Gastroesophageal sphincter (tissue), 4 donors: ENCODE measurements around the gene ATXN3. TPM values are rescaled to one million over a fixed set of nuclear protein-coding genes. Genes with fewer than 3 reads are reported as not detected.

Experiments
- ATAC-seq: fragments of 150-250 bp; one replicate; pipeline ENCODE4 v1.9.1; 2016; ENCODE audit warnings: mild to moderate bottlenecking, moderate library complexity
- H3K27ac ChIP-seq, 4 donors: fragments of 200-600 bp; sonication (generic) in 3 of 4; 1 replicate in 3 of 4; 2 replicates in 1 of 4; pipeline ENCODE4 v1.5.1; 2016 to 2019
- H3K27me3 ChIP-seq: fragments of 200-600 bp; sonication (generic); one replicate; pipeline ENCODE4 v1.5.1; 2019
- H3K36me3 ChIP-seq, 2 donors: fragments of 200-600 bp; sonication (generic); one replicate each; pipeline ENCODE4 v1.5.1; 2019; ENCODE audit warnings: control low read depth in 1 of 2
- H3K4me1 ChIP-seq, 3 donors: fragments of 200-600 bp; sonication (generic); 1 replicate in 2 of 3; 2 replicates in 1 of 3; pipeline ENCODE4 v1.5.1; 2016 to 2019; ENCODE audit warnings: control low read depth in 2 of 3
- H3K4me3 ChIP-seq, 2 donors: fragments of 200-600 bp; sonication (generic); one replicate each; pipeline ENCODE4 v1.5.1; 2019; ENCODE audit warnings: mild to moderate bottlenecking in 1 of 2, moderate library complexity in 1 of 2
- H3K9me3 ChIP-seq, 3 donors: fragments of 200-600 bp; sonication (generic); one replicate each; pipeline ENCODE4 v1.5.1; 2017 to 2019; ENCODE audit warnings: control low read depth in 2 of 3
- EP300 ChIP-seq: sonication (generic); formaldehyde crosslinking; IDR thresholded peaks from one replicate; pipeline ENCODE4 v1.6.1; 2017; ENCODE audit warnings: antibody characterized with exemption, mild to moderate bottlenecking
- POLR2A ChIP-seq, 2 donors: fragments of 450-650 bp; IDR thresholded peaks; one replicate each; pipeline ENCODE4 v1.6.1; 2017; ENCODE audit warnings: antibody characterized with exemption in 2 of 2, mild to moderate bottlenecking in 2 of 2, moderate library complexity in 1 of 2
- POLR2AphosphoS5 ChIP-seq: sonication (generic); formaldehyde crosslinking; IDR thresholded peaks from one replicate; pipeline ENCODE4 v1.6.1; 2017; ENCODE audit warnings: antibody characterized with exemption
- WGBS, 2 donors: methylation state at CpG; one replicate each; pipeline ENCODE4 v1.1.5; 2018; ENCODE audit warnings: low coverage in 1 of 2; 5-methylcytosine and 5-hydroxymethylcytosine counted together
- total RNA-seq, 4 donors: library from RNA; depleted of rRNA; stranded (reverse); fragments of >200 nt; gene quantifications; one replicate each; pipeline ENCODE4 v1.1.0, GENCODE V29; 2016
- TF ChIP-seq, protein P1 (sequence below), 4 experiments: fragments of 200-600 bp in 2 of 4; fragments of 450-650 bp in 2 of 4; sonication (generic) in 1 of 4; IDR thresholded peaks; one replicate each; pipeline ENCODE4 v1.5.1; 2017 to 2019; ENCODE audit warnings: antibody characterized with exemption in 4 of 4, mild to moderate bottlenecking in 2 of 4, moderate library complexity in 2 of 4

ATXN3 gene
- total RNA-seq, 4 donors from 2014 or later, result 43.1 to 63.0 (median 54.1) TPM

DNA sequence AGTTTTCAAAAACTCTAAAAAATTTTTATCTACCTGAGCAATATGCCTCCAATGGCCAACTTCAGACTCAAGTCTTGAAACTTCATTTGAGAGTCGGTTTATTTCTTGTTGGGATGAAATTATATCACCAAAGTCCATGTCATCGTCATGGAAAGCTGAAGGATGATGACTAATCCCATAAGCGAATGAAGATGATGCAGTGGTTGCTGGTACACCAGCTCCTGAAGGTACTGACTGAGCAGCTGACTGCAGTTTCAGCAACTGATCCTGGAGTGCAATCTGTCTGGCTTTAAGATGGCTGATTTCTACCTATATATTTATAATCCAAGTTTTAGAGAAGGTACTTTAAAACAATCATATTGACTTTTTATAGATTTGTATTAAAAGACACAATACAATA is 84.9 kb downstream of the ATXN3 start:
- no peaks in the 10 kb centered on the region for H3K9me3 ChIP-seq
- H3K27me3 ChIP-seq, result no peaks in the 10 kb centered on the region
- peaks cover 0 to 89% of the 10 kb centered on the region in 2 donors for H3K36me3 ChIP-seq
- no peak for ATAC-seq
- no peaks in the 10 kb centered on the region for H3K4me1 ChIP-seq
- no peak overlapping the region for H3K27ac ChIP-seq
- 90 to 91% methylated on average over 3 of the region's 3 CpGs for WGBS, 2 donors
- no peak overlapping the region for H3K4me3 ChIP-seq
- TF ChIP-seq, protein P1, sequence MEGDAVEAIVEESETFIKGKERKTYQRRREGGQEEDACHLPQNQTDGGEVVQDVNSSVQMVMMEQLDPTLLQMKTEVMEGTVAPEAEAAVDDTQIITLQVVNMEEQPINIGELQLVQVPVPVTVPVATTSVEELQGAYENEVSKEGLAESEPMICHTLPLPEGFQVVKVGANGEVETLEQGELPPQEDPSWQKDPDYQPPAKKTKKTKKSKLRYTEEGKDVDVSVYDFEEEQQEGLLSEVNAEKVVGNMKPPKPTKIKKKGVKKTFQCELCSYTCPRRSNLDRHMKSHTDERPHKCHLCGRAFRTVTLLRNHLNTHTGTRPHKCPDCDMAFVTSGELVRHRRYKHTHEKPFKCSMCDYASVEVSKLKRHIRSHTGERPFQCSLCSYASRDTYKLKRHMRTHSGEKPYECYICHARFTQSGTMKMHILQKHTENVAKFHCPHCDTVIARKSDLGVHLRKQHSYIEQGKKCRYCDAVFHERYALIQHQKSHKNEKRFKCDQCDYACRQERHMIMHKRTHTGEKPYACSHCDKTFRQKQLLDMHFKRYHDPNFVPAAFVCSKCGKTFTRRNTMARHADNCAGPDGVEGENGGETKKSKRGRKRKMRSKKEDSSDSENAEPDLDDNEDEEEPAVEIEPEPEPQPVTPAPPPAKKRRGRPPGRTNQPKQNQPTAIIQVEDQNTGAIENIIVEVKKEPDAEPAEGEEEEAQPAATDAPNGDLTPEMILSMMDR (IDR thresholded peaks at IDR 0.05), result no peak
- TF ChIP-seq EP300, result no peak
- TF ChIP-seq POLR2A (IDR thresholded peaks at IDR 0.05), result no peak
- TF ChIP-seq POLR2AphosphoS5, result no peak

DNA sequence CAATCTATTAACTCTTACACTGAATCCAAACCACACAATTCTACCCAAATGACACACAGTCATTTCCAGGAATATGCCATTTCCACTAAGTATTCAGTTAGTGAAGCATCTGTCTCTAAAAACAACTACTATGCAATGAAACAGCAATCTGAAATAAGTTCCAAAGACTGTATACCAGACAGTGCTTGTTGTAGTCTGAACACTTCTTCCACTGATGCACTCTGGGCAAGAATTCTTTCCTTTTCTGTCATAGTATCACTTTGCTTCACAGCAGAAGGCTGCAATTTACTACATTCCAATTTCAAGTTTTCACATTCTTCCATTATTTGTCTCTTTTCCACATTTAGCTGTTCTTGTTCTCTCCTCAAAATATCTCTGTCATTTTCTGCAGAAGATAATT is 92.3 kb downstream of the ATXN3 start:
- Histone ChIP-seq H3K36me3 (peaks cover 0 to 98% of the 10 kb centered on the region in 2 donors), H3K9me3 (no peaks in the 10 kb centered on the region), H3K27me3 (no peaks in the 10 kb centered on the region), H3K27ac (no peak overlapping the region), H3K4me3 (no peak overlapping the region), H3K4me1 (no peaks in the 10 kb centered on the region)
- TF ChIP-seq, protein P1 (IDR thresholded peaks at IDR 0.05), result no peak
- TF ChIP-seq POLR2AphosphoS5 (no peak), POLR2A (IDR thresholded peaks at IDR 0.05) (no peak), EP300 (no peak)
- no peak for ATAC-seq

DNA sequence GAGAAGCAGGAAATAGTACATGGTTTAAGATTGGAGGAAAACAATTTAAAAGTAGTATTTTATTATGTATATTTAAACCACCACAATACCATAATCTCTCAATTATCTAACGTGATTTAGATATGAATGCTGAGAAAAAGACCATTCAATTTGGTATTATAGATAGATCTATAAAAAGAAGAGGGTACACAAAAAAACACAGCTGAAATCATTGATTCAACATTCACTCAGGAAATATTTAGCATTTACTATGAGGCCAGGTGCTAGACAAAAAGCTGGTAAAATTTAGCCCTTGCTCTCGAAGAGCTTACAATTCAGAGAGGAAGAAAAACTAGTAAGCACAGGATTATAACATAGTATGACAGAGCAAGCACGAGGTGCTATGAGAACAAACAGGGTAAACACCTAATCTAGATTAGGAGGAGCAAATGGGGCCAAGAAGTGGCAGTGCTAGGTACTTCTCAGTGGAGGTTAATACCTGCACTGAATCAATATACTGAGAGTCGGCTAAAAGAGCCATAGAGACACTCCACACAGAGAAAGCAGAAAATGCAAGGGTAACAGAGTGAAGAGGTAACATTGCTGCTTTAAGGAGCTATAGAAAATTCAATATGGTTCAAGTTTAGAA is 94.1 kb downstream of the ATXN3 start:
- H3K9me3 ChIP-seq, result no peaks in the 10 kb centered on the region
- no peaks in the 10 kb centered on the region for H3K27me3 ChIP-seq
- TF ChIP-seq EP300, result no peak
- TF ChIP-seq POLR2AphosphoS5, result no peak
- TF ChIP-seq, protein P1 (IDR thresholded peaks at IDR 0.05), result no peak
- TF ChIP-seq POLR2A (IDR thresholded peaks at IDR 0.05), result no peak
- no peak overlapping the region for H3K27ac ChIP-seq
- no peaks in the 10 kb centered on the region for H3K4me1 ChIP-seq
- no peak overlapping the region for H3K4me3 ChIP-seq
- no peak for ATAC-seq
- peaks cover 0 to 98% of the 10 kb centered on the region in 2 donors for H3K36me3 ChIP-seq
- 68 to 82% methylated on average over 4 of the region's 4 CpGs for WGBS, 2 donors

DNA sequence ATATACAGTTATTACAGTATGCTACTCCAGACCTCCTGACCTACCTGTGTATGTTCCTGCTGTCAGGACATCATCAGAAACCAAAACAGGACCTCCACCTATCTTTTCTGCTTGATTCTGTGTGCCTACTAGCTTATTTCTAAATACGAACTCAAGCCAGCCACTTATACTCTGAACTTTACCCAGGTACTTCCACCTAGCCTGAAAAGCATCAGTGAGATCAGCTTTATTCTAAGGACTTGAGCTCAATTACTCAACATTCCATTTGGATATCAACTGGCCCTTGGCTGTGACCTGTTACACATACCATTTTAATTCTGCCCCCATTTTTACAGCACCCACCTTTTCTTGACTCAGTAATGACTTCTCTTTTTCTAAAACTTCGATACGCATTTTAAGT is 95.7 kb downstream of the ATXN3 start:
- H3K27me3 ChIP-seq, result no peaks in the 10 kb centered on the region
- no peak for TF ChIP-seq POLR2A (IDR thresholded peaks at IDR 0.05)
- TF ChIP-seq, protein P1 (IDR thresholded peaks at IDR 0.05), result no peak
- TF ChIP-seq EP300, result no peak
- TF ChIP-seq POLR2AphosphoS5, result no peak
- 97 to 100% methylated on average over 2 to 3 of the region's 3 CpGs for WGBS, 2 donors
- no peaks in the 10 kb centered on the region for H3K9me3 ChIP-seq
- ATAC-seq, result no peak
- no peak overlapping the region for H3K27ac ChIP-seq
- H3K36me3 ChIP-seq, result peaks cover 0 to 98% of the 10 kb centered on the region in 2 donors
- no peak overlapping the region for H3K4me3 ChIP-seq
- no peaks in the 10 kb centered on the region for H3K4me1 ChIP-seq

DNA sequence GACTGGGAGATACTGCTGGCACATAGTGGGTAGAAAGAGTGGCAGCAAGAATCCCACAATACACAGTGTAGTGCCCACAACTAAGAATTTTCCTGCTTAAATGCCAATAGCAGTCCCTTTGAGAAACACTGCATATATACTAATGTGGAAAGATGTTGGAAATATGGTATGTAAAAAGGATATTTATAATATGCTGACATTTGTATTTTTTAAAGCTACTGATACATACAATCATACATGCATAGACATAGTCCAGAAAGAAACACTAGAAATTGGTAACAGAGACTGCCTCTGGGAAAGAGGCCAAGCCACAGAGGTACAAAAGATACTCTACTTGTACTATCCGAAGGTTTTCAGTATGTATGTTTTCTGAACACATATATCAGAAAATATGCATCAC is 96.8 kb downstream of the ATXN3 start:
- H3K4me3 ChIP-seq, result no peak overlapping the region
- TF ChIP-seq EP300 (no peak), POLR2A (IDR thresholded peaks at IDR 0.05) (no peak)
- TF ChIP-seq, protein P1 (IDR thresholded peaks at IDR 0.05), result no peak
- no peaks in the 10 kb centered on the region for H3K27me3 ChIP-seq
- no peak for ATAC-seq
- no peaks in the 10 kb centered on the region for H3K9me3 ChIP-seq
- WGBS, 2 donors, result 56 to 61% methylated on average over 1 of the region's 1 CpG
- H3K36me3 ChIP-seq, result peaks cover 0 to 98% of the 10 kb centered on the region in 2 donors
- no peaks in the 10 kb centered on the region for H3K4me1 ChIP-seq
- no peak overlapping the region for H3K27ac ChIP-seq
